Amygdala (tissue), 56 donors: ENCODE measurements around the gene AGBL1.

Experiments
- DNase-seq, 56 donors: peaks; one replicate each; lab custom pipeline; 2025; lab: John Stamatoyannopoulos, UW

The AGBL1 gene

DNA sequence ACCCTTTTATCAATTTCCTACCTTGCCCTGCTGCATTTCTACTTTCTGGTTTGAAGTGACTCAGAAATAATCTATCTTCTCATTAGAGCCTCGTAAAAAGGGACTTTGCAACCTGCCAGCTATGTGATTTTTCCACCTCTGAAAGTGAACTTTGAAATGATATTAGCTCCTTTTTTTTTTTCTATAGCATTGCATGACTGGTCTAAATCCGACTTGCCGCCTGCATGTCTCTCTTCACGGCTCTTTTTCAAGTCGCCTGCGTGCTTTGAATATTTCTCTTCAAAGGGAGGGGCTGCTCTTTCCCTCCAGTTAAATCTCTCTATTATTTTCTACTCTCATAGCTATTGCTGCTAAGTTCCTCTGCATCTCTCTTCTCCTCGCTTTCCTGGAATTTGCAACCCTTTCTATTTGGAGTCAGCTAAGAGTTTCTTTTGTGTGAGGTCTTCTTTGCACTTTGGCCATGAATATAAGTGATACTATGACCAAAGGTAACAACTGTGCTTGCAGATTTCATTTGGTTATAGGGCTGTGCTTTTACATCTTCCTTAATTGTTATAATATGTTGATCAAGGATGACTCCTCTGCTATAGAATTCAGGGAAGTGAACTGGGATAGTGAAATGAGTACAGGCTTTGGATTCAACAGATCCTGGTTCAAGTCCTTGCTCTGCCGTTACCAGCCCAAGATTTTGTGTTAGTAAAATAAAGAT lies 541.1 kb downstream of the AGBL1 start:
- no peak for DNase-seq

DNA sequence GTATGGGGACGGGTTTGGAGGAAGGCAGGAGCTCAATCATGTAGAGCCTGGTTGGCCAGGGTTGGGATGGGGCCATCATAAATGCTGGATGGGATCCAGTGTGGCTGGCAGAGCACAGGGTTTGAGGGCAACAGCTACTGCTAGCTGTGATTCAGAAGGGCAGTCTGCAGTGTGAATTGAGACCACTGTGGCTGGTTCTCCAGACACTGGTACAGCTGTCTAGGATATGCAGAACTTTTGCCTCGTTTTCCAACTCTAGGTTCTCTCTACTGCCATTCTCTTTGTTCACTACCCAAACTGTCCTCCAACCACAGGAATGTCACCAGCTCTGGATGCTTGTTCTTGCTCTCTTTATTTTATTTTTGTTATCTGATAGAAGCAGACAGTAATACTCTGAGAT lies 543.6 kb downstream of the AGBL1 start:
- no peak for DNase-seq

DNA sequence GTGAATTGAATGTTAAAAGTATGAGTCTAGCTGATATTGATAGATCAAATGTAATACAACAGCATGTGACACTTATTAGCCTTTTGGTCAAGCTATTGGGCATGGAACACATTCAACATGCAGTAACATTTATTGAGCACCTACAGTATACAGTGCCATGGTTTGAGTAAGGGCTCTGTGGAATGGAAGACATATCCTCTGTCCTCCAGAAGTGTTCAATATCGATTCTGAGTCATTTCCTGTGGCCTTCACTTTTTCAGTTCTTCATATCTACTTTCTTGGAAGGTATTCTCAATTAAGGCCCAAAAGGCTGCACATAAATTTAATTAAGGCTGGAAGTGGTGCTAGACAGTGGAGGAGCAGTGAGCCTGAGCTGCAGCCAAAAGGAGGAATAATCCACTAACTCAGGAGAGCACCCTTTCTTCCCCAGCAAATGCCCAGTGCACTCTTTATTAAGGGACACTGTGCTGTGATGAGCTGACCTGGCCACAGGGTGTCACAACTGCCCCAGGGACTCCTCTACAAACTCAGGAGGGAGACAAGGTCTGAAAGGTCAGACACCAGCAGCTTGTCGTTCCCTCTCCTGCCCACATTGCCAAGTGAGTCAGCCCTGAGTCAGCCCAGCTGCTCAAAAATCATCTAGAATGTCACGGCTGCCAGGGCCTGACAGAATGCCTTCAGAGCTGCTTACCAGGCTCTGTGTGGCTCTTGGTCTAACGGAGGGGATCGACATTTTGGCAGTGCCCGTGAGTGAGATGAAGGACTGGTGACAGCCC lies 544.8 kb downstream of the AGBL1 start:
- DNase-seq, result peak in 24 of 56 donors; percentile 1 to 46 (median 14)

DNA sequence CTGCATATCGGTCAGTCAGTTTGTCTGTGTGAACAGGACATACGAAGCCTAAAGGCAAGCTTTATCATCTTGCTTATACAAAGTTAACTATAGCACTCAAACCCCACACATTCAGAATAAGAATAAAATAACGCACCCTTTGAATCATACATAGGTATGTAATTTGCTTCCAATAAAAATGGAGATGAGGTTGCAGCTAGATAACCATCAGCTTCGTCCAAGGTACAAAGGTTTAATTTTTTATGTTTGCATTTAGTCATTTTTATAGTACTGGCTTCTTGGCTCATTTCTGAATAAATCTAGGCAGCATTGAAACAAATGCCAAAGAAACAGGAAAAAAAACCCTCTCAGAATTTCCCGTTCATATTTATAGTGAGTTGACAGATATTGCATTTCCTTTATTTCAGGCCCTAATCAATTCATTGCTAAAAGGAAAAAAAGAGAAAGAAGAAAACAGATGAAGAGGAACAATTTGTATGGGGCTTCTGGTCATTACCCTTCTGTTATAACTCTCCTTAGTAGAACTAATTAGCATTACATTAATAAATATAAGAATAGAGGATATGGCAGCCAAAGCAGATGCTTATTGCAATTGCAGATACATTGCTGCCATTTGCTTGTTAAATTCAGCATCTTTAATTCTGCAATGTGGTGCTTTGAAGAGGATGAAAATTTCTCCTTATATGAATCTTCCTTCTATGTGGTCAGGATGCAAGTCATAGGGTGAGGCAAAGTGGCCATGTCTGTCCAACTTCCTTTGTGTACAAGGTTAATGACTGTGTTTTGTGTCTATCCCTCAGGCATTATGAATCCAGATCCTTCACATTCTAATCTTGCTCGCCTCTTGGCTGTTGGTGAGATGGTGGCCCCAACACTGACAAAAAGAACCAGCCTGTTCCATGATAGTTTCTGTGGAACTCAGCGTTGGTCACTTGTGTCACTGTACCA lies 550.0 kb downstream of the AGBL1 start:
- no peak for DNase-seq

DNA sequence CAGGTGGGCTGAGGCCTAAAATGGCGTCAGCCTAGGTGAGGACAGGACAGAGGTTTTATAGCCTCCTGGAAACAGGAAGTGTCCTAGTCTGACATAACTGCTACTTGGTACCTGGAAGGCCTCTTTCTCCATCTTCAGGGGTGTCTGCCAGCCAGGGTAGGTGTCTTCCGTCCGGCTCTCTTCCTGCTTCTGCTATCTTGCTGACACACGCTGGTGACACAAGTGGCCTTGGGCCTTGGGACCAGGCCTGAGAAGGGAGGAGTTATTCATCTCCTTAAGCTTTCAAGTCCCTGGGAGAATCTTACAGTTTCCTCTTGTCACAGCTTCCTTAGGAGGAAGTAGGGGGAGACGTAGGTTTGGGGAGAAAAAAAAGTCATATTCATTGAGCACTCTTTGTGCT lies 551.3 kb downstream of the AGBL1 start:
- DNase-seq, result no peak

DNA sequence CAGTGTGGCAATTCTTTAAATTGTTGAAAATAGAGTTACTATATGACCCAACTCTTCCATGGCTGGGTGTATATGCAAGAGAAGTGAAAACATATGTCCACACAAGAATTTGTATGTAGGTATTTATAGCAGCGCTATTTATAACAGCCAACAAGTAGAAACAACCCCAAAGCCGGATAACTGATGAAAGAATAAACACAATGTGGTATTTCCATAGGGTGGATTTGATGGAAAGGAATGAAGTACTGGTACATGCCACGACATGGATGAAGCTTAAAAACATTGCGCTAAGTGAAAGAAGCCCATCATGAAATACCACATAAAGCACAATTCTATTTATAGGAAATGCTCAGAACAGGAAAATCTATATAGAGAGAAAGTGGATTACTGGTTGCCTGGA lies 554.5 kb downstream of the AGBL1 start:
- no peak for DNase-seq

DNA sequence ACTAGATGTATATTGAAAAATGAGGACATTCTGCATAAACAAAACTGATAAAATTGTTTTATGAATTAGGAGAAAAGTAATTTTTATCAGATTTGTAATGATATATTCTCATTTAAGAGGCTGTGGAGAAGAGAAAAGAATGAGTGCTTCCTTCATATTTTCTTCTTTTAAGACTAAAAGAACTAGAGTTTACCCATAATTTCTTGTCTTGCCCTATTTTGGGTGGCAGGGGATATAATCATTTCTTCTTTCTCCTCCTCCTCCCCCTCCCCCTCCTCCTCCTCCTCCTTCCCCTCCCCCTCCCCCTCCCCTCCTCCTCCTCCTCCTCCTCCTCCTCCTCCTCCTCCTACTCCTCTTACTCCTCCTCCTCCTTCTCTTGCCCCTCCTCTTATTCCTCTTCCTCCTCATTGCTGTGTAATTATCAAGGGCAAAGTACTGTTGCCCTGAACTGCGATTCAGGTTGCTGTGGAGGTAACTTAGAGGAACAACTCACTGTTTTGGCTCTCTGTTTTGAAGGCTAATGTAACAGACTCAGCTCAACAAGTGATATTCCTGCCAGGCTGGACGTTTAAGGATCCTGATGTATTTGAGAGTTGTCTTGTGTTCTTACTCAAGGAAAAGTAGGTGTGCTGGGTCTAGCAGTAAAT lies 555.4 kb downstream of the AGBL1 start:
- DNase-seq, result no peak

DNA sequence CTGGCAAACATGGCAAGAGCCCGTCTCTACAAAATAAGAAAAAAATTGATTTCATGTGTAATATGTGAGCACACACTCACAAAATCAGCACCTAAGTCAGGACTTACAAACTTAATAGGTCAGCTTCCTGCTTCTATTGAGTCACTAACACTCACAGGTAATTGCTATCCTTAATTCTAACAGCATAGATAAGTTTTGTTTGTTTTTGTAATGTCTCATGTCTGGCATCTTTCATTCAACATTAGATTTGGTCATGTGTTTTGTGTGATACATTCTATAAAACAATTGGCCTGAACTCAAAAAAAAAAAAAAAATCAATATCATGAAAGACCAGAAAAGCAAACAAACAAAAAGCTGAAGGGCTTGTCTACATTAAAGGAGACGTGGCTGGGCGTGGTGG lies 564.7 kb downstream of the AGBL1 start:
- DNase-seq, result no peak

DNA sequence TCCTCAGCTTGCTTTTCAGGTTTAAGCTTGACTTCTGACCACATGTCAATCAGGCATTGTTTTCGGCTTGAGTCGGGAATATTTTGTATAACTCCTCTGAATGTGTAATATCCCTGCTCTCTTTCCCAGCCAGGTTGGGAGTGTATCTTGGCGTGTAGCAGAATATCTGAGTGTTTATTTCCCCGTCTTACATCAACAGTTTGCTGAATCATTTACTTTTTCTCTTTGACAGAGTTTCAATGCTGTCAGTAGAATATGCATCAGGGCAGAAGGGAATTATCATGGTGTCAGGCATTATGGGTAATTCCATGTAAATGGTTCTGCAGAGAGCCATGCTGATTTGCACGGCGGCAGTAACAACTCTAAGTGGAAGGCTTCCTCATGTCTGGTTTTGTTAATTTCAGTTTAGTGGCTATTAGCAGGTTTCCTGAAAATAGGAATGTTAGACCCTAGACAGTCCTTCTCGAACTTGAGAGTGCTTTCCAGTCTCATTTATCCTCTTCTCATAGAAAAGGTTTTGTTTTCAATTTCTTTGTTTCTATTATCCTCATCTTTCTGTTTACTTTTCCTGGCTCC lies 566.3 kb downstream of the AGBL1 start:
- DNase-seq, result no peak

DNA sequence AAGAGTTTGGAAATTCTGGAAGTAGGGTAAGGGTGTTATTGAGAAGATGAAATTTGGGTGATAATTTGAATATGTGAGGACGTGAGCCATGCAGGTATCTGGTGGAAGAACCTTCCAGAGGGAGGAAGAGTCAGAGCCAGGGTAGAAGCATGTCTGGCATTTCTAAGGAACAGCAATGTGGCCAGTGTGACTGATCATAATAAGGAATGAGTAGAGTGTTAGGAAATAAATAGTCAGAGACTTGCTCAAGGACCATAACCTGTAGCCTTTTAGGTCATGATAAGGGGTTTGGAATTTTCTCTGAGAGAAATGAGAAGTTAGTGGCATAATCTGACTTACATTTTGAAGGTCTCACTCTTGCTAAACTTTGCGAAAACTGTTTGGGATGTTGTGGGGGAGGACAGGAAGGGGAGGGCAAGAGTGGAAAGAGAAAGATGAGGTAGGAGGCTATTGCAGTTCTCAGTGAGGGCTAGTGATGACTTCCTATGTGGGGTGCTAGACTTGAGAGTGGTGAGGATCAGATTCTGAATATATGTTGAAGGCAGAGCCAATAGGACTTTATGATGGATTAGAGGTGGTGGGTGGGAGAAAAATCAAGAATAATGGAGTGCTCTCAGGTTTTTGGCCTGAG lies 568.3 kb downstream of the AGBL1 start:
- DNase-seq, result no peak

DNA sequence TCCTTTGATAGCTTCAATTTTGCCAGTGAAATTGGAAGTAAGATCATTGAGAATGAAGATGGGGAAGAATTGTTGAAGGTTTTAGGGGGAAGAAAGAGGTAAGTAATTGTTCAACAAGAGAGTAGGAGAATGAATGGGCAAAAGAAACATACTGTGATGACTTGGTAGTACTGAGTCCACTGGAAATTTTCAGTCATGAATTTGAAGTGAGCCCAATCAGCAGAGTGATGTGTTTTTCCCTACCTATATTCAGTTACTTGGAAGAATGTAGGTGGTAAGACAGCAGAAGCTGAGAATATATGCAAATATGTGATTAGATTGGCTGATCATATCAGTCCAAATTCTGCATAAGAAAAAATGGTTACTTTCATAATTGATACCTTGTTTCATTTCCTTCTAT lies 569.6 kb downstream of the AGBL1 start:
- DNase-seq, result no peak

DNA sequence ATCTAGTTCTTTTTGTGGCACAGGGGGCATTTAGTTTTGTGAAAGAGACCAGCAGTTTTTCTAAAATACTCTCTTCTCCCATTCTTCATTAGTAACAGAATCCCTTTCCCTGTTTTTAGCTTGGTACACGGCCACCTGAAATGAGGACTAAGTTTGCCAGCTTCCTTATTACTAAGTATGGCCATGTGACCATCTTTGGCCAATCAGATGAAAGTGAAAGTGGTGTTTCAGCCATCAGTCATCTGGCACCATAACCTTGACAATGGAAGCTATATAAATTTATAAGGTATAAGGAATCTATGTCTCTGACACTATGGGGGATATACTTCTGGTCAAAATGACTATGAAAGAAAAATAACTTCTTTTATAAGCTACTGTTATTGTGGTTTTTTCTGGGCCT lies 570.4 kb downstream of the AGBL1 start:
- DNase-seq, result no peak

DNA sequence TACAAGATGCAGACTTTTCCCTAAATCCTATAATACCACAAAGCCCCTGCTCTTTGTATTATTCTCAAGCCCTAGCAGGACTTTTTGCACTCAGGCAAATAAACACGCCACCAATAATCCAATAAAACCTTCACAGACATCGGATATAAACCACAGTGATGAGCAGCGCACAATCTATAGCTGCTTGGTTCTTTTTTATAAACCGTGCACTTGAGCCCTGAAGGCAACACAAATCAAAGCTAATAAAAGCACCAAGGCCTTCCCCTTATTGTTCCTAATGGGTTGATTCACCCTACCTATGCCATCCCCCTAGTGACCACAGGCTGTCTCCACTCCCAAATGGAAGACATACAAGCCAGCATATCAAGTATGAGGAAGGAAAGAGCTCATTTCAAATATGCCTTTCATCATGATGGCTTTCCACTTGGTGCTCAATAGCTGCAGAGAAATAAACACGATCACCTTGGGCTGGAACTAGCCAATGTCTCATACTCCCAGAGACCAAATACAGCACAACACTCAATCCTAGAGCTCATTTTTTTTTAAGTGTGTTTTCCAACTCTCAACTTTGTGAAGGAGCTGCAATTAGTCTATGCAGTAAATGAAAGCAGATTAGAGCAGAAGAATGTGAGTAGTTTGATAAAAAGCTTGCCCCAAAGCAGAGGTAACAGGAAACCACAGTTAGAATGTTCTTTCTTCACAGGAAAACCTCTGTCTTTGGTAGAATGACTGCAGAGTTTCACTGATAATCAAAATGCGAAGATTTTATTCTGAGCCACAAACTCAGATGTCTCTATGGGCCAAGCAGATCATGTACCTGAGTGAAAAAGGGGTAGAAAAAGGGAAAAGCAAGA lies 573.9 kb downstream of the AGBL1 start:
- no peak for DNase-seq

DNA sequence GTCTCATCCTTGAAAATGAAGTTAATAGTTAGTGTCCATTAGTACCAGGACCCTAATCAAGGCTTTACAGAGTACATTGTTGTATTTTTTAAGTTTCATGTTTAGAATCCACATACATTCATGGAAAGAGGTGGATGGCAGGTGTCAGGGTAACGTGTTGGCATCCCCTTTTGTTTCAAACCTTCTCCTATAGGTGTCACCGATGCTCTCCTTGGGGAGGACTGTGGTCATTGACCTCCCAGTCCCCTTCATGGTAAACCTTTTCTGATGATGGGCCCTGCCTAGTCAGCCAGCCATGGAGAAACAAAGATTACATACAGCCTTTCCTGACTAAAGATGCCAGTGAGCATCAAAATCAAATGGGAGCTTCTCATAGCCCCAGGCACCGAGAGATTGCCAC lies 574.8 kb downstream of the AGBL1 start:
- DNase-seq, result no peak

DNA sequence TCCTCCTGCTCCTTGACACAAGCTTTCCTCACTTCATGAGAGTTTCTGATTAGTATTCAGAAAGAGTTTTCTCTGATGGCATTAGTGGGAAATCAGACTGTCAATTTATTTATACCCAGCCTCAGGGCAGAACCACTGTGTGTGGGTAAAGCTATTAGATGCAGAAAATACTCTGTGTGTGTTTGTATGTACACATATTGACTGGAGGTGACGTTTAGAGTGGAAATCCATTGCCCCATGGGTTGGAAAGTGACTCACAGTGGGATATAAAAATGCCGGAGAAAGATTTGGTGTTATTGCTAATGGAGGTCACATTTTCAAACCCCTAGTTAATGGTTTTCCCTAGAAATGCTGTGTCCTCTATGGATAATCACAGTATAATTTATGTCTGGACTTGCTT lies 577.6 kb downstream of the AGBL1 start:
- DNase-seq, result no peak

DNA sequence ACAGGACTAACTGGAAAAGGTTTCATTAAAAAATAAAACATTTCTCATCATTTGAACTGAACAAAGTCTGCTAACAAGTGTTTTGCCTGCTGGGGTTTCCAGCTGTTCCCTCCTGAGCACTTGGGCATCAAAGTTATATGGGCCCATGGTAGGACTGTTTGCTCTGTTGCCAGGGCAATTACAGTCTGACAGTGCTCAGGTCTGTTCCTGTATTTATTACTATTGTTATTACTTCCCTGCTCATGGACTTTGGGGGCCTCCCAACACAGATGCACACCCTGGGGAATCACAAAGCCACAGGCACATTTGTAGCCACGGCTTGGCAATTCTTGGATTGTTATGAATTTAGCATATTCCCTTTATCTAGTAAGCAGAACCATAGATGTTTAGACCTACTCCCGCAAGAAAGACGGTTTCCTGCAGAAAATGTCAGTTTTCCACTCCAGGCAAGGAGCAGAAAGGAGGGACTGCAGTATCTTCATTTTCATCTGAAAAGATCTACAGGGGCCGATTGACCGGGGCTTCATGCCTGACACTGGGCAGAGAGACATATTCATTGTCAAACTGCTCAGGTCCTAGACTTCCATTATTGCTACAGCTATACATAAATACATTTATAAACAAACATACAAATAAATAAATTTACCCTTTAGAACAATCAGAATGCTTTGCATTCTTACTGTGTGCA lies 580.2 kb downstream of the AGBL1 start:
- DNase-seq, result no peak

DNA sequence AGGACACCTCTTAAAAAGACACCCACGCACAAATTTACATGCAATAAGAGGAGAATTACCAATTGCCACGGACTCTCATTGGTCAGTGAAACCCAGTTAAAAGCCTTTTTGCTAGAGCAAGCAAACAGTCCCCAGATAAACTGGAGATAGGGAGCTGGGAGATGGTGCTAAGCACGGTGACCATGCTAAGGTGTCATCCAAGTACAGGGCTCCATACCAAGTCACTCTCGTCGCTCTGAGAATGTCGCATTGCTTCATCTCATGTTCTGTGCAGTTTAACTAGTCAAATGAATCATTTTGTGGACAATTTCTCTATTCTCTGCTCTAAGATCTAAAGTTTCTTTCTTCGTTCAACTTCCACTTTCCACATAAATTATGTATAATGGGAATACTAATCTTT lies 581.9 kb downstream of the AGBL1 start:
- DNase-seq, result no peak

DNA sequence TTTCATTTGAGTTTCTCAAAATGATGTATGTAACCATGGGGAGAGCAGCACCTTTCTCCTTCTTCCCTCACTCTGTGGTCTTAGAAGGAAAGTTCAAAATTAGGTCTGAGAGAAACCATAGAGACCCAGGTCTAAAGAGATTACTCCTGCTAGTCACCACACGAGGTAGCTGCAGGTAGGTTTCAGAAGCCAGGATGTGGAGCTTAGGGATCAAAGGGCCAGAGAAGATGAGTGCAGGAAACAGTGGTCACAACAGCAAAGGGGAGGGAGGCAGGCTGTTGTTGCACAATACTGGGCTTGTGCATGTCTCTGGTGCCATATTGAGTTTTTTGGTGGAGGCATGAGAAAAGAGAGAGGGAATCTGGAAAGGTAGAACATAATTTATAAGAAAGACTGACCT lies 583.6 kb downstream of the AGBL1 start:
- DNase-seq, result no peak
